GM15510 (cell line): ENCODE results near the gene CACNG5.

Experiments
- POLR2A ChIP-seq: IDR thresholded peaks from 3 replicates; pipeline ENCODE4 v1.6.1; 2011; ENCODE audit warnings: borderline replicate concordance; ENCODE audit not compliant: insufficient read length; ENCODE audit errors: extremely low read depth

CACNG5 gene

GRCh38 chr17:66837885-66838665 is 3.2 kb downstream of the CACNG5 start:
- no peak for TF ChIP-seq POLR2A

- TF ChIP-seq POLR2A: no peak
These were observed 4.7 kb downstream of the CACNG5 start for GRCh38 chr17:66839616-66840015.

GRCh38 chr17:66840061-66840460 is 5.1 kb downstream of the CACNG5 start:
- no peak for TF ChIP-seq POLR2A

- no peak for TF ChIP-seq POLR2A
These were observed 6.4 kb downstream of the CACNG5 start for GRCh38 chr17:66841328-66841727.

- TF ChIP-seq POLR2A: no peak
These were observed 6.8 kb downstream of the CACNG5 start for GRCh38 chr17:66841744-66842143.

- TF ChIP-seq POLR2A: no peak
These were observed 7.6 kb downstream of the CACNG5 start for GRCh38 chr17:66842505-66842904.

GRCh38 chr17:66842959-66843358 is 8.0 kb downstream of the CACNG5 start:
- TF ChIP-seq POLR2A: no peak

GRCh38 chr17:66843627-66844026 is 8.7 kb downstream of the CACNG5 start:
- no peak for TF ChIP-seq POLR2A

- TF ChIP-seq POLR2A: no peak
These were observed 12.8 kb downstream of the CACNG5 start for GRCh38 chr17:66847704-66848103.

GRCh38 chr17:66848496-66848895 is 13.6 kb downstream of the CACNG5 start:
- no peak for TF ChIP-seq POLR2A

- TF ChIP-seq POLR2A: no peak
These were observed 14.2 kb downstream of the CACNG5 start for GRCh38 chr17:66849032-66849655.

- no peak for TF ChIP-seq POLR2A
These were observed 15.1 kb downstream of the CACNG5 start for GRCh38 chr17:66849851-66850580.

- TF ChIP-seq POLR2A: no peak
These were observed 15.8 kb downstream of the CACNG5 start for GRCh38 chr17:66850692-66851091.

GRCh38 chr17:66855204-66855603 is 20.3 kb downstream of the CACNG5 start:
- TF ChIP-seq POLR2A: no peak
